Epithelial cell of proximal tubule (primary cell): ENCODE data around the gene STARD5. TPM values are rescaled to one million over a fixed set of nuclear protein-coding genes. Genes with fewer than 3 reads are reported as not detected.
A peak's percentile ranks its signal among the peaks of the same experiment; 100 is the strongest.

Experiments used
- DNase-seq: peaks from one replicate; pipeline ENCODE4 v3.0.0-alpha.2; 2011; ENCODE audit warnings: low read depth
- H3K4me3 ChIP-seq: 2 replicates; pipeline ENCODE4 v1.5.1; 2011; ENCODE audit warnings: low read depth, mild to moderate bottlenecking, low read length
- total RNA-seq: library from RNA; depleted of rRNA; stranded (reverse); fragments of >200 nt; gene quantifications from 2 replicates; pipeline ENCODE4 v1.2.3, GENCODE V29; 2015
- TF ChIP-seq, protein P1 (sequence below): conservative IDR thresholded peaks from 2 replicates; pipeline ENCODE4 v1.5.1; 2012; ENCODE audit warnings: low read depth, mild to moderate bottlenecking, low read length

The STARD5 gene, protein sequence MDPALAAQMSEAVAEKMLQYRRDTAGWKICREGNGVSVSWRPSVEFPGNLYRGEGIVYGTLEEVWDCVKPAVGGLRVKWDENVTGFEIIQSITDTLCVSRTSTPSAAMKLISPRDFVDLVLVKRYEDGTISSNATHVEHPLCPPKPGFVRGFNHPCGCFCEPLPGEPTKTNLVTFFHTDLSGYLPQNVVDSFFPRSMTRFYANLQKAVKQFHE
- total RNA-seq = 0.63 and 1.1 TPM in 2 replicates

DNA sequence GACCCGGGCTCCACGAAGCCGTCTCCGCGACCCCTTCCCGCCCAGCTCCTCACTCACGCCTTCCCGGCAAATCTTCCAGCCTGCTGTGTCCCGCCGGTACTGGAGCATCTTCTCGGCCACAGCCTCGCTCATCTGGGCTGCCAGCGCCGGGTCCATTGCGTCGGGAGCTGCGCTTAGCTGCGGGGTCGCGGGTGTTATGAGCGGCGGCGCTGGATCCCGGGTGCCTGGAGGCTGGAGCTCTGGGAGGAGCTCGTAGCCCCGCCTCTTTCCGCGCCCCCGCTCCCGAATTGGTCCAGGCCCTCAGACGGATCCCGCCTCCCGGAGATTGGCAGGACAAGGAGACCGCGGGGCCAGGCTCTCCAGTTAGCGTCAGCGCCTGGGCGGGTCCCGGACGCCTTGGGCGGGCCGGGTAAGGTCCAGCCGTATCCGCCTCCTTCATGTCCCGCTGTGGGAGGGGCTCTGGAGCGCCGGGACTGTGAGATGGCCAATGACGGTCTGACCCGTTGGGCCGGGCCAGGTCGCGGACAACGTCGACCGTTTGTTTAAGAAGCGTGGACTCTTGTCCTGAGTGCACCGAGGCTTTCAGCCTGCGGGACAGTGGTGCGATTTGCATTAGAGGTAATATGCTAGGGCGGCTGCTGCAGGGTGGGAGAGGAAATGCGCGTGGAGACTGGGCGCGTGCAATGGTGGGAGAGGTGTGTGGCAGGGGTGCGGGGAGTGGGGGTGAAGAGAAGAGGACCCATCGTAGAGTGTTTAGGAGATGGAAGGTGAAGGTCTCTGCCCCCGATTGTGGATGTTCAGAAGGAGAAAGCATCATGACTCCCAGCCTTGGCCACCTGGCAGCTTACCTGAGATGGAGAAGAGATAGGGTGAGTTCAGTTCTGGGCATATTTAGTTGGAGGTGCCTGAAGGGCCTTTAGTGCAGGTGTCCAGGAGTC lies at the start of gene STARD5:
STARD5 (minus strand) TSS at position 198 of the 938 bp plus-strand sequence; CDS start at position 156, 42 bp downstream.
- DNase-seq = peak; percentile 44
- peak within 1 kb of the TSS; percentile 84 for H3K4me3 ChIP-seq
- TF ChIP-seq, protein P1, sequence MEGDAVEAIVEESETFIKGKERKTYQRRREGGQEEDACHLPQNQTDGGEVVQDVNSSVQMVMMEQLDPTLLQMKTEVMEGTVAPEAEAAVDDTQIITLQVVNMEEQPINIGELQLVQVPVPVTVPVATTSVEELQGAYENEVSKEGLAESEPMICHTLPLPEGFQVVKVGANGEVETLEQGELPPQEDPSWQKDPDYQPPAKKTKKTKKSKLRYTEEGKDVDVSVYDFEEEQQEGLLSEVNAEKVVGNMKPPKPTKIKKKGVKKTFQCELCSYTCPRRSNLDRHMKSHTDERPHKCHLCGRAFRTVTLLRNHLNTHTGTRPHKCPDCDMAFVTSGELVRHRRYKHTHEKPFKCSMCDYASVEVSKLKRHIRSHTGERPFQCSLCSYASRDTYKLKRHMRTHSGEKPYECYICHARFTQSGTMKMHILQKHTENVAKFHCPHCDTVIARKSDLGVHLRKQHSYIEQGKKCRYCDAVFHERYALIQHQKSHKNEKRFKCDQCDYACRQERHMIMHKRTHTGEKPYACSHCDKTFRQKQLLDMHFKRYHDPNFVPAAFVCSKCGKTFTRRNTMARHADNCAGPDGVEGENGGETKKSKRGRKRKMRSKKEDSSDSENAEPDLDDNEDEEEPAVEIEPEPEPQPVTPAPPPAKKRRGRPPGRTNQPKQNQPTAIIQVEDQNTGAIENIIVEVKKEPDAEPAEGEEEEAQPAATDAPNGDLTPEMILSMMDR = no peak

DNA sequence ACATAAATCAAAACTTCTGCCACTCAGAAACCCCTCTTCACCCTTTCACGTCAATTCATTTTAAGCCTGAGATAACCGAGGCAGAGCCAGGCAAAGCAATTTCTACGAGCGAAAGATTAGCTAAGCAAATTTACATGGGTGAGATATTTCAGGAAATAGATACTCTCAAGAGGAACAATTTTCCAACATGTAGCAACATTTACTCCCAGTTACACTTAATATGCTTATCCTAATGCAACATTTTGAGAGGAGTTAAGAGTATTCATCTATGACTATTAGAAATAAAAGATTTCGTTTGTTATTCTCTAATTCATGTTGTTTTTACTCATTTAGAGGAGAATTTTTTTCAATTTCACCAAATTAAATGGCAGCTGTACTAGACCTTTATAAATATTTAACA lies 49.2 kb upstream of the STARD5 start:
- DNase-seq = no peak
- H3K4me3 ChIP-seq = no peak overlapping the region
- TF ChIP-seq, protein P1 = no peak

DNA sequence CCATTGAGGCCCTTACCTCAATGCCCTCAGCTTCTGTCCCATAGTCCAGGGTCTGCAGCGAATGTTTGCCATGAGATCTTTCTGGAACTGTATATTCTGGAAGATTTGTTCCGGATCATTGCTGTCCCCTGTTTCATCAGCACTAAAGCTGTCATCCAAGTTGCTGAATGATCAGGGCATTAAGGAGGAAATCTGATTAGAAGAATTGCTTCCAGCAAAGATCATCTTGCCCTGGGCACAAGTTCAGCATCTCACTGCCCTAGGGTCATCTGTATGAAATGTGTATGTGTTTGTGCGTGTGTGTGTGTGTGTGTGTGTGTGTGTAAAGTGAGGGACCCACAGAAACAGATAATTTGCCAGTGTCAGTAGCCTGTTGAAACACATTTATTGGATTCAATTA lies 48.6 kb upstream of the STARD5 start:
- H3K4me3 ChIP-seq = no peak overlapping the region
- TF ChIP-seq, protein P1 = no peak
- DNase-seq = no peak

DNA sequence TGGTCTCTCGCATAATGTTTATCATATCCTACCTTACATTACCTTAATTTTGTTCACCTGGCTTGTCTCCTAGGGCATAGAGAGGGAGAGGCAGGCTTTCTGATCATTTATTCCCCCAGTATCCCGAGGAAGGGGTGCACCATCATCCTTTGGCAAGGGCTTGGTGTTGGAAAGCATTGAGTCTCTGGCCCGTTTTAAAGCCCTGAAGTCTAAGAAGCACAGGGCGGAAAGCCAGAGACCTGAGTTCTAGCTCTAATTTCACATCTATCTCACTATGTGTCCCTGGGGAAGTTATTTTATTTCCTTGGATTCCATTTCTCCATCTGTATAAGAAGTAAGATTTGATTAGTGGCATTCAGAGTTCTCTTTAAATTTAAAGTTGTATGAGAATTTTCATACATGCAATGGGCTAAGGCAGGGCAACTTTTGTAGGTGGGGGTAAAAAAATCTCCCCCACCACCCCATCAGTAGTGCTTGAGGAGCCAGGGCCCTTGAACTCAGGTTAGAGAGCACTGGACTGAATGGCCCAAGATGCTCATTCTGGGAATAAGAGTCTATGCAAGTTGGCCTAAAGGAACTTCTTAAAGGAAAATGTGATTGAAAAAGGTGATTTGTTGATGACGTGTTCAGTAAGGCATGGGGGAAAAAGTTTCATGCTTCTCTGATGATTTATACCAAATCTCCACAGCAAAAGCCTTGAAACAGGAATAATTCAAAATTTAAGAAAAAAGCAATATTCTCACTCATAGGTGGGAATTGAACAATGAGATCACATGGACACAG lies 40.0 kb upstream of the STARD5 start:
- TF ChIP-seq, protein P1 = no peak
- H3K4me3 ChIP-seq = no peak overlapping the region
- no peak for DNase-seq

DNA sequence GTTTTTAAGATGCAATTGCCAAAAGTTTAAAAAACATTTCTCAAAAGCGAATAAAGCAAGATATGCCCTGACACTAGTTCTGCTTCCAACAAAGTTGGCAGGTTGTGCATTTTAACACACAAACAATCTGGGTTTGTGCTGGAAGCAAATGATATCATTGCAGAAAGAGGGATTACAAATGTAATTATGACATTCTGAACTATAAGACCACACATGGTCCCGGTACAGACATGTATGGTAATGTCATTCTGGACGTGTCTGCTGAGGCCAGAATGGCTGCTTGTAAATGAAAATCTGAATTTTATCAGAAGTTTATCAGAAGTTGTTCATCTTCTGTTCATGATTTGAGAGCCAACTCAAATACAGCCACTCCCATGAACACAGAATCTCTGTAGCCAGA lies 39.3 kb upstream of the STARD5 start:
- H3K4me3 ChIP-seq = no peak overlapping the region
- DNase-seq = no peak
- TF ChIP-seq, protein P1 = no peak

DNA sequence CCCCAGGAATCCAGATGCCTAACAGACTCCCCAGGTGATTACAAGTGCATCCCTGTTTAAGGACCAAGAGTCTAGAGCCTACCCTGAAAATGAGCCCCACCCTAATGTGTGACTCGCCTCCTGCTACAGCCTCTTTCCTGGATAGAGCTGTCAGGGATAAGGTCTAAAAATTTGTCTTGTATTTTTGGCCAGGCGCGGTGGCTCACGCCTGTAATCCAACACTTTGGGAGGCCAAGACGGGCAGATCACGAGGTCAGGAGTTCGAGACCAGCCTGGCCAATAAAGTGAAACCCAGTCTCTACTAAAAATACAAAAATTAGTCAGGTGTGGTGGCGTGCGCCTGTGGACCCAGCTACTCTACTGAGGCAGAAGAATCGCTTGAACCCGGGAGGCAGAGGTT lies 38.8 kb upstream of the STARD5 start:
- H3K4me3 ChIP-seq = no peak overlapping the region
- TF ChIP-seq, protein P1 = no peak
- DNase-seq = no peak
